GM19438 (cell line): Measurements from ENCODE around the gene PLGLB2.
"Not testable (repeated sequence)": the region's sequence is repeated elsewhere in the genome, so short reads cannot be mapped to it uniquely, and the experiment has no call there.

ENCODE experiments used
- ATAC-seq: cut with Tn5 transposase; IDR thresholded peaks from one replicate; pipeline ENCODE4 v1.9.1; 2021; ENCODE audit warnings: low read depth; ENCODE audit not compliant: unreplicated experiment

PLGLB2 gene

DNA sequence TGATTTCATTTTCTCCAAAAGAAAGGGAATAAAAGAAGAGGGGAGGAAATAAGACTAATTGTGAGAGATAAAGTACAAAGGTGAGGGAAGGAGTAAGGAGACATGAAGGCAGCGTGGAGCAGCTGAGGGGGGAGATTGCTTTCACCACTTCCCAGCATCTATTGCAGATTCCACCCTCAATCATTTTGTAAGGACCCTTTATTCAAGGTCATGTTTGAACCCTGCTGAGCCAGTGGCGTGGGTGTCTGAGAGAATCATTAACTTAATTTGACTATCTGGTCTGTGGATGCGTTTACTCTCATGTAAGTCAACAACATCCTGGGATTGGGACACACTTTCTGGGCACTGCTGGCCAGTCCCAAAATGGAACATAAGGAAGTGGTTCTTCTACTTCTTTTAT is at the start of gene PLGLB2:
PLGLB2 (plus strand) TSS at position 297 of the 400 bp plus-strand sequence; CDS start at position 364, 67 bp downstream.
- ATAC-seq = not testable (repeated sequence)

- not testable (repeated sequence) for ATAC-seq
These were observed 43.1 kb upstream of the PLGLB2 start for GRCh38 chr2:87704572-87705323.

DNA sequence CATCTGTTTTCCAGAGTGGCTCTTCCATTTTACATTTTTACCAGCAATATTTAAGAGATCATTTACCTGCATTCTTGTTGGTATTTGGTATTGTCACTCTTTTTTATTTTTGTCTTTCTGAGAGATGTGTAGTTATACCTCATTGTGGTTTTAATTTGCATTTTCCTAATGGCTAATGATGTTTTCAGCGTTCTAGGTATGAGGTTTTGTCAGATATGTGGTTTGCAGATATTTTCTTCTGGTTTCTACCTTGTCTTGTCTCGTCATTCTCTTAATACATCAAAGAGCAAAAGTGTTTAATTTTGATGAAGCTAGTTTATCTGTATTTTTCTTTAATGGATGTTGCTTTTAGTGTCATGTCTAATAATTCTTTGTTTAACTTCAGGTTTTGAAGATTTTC is 39.5 kb upstream of the PLGLB2 start:
- not testable (repeated sequence) for ATAC-seq

GRCh38 chr2:87727940-87728599 is 19.8 kb upstream of the PLGLB2 start:
- not testable (repeated sequence) for ATAC-seq

DNA sequence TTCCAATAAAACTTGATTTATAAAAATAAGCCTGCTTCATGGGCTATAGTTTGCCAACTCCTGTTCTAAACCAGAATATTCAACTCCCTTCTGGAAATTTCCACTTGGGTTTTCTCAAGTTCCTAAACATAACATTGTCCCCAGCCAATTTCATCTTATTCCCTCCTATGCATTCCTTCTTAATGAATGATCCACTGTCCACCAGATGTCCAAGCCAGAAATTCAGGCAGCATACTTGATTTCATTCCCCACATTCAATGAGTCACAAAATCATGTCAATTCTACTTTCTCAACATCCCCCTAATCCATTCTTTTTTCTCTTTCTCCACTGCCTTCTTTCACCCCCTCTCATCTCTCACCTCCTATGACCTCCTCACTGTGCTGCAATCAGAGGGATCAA is 7.0 kb upstream of the PLGLB2 start:
- not testable (repeated sequence) for ATAC-seq

DNA sequence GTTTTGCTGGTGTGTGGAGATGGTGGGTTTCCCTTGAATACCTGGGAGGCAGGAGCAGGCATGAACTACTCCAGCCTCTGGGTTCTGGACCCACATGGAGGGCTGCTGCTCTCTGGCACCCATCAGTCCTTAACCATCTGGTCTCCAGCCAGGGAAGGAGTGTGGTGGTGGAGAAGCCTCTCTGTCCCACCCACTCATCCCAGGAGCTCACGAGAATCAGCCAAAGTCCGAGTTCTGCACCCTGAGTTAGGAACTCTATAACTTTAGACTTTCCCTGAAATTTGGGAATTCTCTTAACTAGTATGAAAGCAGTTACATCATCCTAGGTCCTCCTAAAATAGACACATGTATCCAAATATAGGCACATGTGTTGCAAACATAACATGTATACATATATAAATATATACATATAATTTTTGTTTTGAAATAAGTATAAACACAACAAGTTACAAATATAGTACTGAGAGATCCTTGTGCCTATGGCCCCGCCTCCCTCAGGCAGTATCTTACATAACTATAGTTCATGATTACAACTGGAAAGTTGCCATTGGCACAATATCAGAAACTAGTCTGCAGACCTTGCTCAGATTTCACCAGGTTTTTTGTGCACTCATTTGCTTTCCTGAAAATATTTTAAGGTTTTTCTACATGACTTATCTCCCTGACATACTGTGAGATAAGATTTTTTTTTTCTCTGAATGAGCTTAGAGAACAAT is 5.3 kb upstream of the PLGLB2 start:
- ATAC-seq = not testable (repeated sequence)

GRCh38 chr2:87743638-87744037 is 4.2 kb upstream of the PLGLB2 start:
- ATAC-seq = not testable (repeated sequence)

GRCh38 chr2:87745353-87745951 is 2.4 kb upstream of the PLGLB2 start:
- ATAC-seq = not testable (repeated sequence)

- ATAC-seq = not testable (repeated sequence)
These were observed 637 bp downstream of the PLGLB2 start for GRCh38 chr2:87748524-87748923.

DNA sequence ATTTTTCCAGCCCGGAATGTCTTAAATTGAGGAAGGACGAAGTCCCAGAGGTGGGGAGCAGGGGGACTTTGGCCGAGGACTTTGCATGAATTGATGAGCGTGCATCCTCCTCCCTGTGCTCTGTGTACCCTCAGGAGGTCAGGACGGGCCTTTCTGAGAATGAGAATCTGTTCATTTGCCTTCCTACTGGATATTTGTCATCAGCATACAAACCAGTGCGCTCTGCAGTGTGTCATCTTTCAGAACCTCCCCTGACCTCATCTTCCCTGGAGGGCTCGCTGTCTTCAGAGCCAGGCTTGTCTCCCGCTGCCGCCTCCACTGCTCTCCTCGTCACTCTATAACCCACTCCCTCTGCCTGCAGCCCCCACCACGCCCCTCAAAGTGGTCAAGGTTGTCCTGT is 2.7 kb downstream of the PLGLB2 start:
- not testable (repeated sequence) for ATAC-seq

GRCh38 chr2:87754759-87755158 is 6.9 kb downstream of the PLGLB2 start:
- not testable (repeated sequence) for ATAC-seq
